HCT116 (cell line): ENCODE results near the gene JAG1.

Experiments used
- CBX3 ChIP-seq: IDR thresholded peaks from 2 replicates; pipeline ENCODE4 v1.6.1; 2012; ENCODE audit warnings: low read depth
- CEBPB ChIP-seq: IDR thresholded peaks from 2 replicates; pipeline ENCODE4 v1.6.1; 2012; ENCODE audit warnings: low read depth
- ELF1 ChIP-seq: IDR thresholded peaks from 2 replicates; pipeline ENCODE4 v1.6.1; 2012; ENCODE audit warnings: low read depth, borderline replicate concordance
- EZH2 ChIP-seq: fragments of 200-600 bp; sonication (generic); IDR thresholded peaks from 2 replicates; pipeline ENCODE4 v1.6.1; 2017; ENCODE audit warnings: antibody characterized with exemption, mixed run types
- EZH2phosphoT487 ChIP-seq: fragments of 200-600 bp; IDR thresholded peaks from 2 replicates; pipeline ENCODE4 v1.6.1; 2018; ENCODE audit warnings: antibody characterized with exemption, borderline replicate concordance
- POLR2AphosphoS5 ChIP-seq: IDR thresholded peaks from 2 replicates; pipeline ENCODE4 v1.6.1; 2011; ENCODE audit warnings: mild to moderate bottlenecking, low read depth, low read length, moderate library complexity
- SIN3A ChIP-seq: IDR thresholded peaks from 2 replicates; pipeline ENCODE4 v1.6.1; 2012; ENCODE audit warnings: low read depth
- SP1 ChIP-seq: IDR thresholded peaks from 2 replicates; pipeline ENCODE4 v1.6.1; 2012; ENCODE audit warnings: low read depth
- SRF ChIP-seq: IDR thresholded peaks from 2 replicates; pipeline ENCODE4 v1.6.1; 2012; ENCODE audit warnings: low read depth
- YY1 ChIP-seq: IDR thresholded peaks from 2 replicates; pipeline ENCODE4 v1.6.1; 2011; ENCODE audit warnings: low read length, low read depth, moderate library complexity, mild to moderate bottlenecking; ENCODE audit not compliant: insufficient replicate concordance; ENCODE audit errors: extremely low read depth
- ZNF274 ChIP-seq: fragments of 200-500 bp; sonication (Bioruptor generic); IDR thresholded peaks from 2 replicates; pipeline ENCODE4 v1.6.1; 2014; ENCODE audit warnings: mild to moderate bottlenecking, low read depth, low read length, inconsistent platforms
- TF ChIP-seq, protein P1 (sequence below), 3 experiments: fragments of 200-600 bp in 1 of 3; sonication (generic) in 1 of 3; IDR thresholded peaks in 2 of 3; conservative IDR thresholded peaks in 1 of 3; 2 replicates each; pipeline ENCODE4 v1.5.1; 2012 to 2017; ENCODE audit warnings: low read depth in 2 of 3, low read length in 2 of 3, antibody characterized with exemption in 1 of 3, borderline replicate concordance in 1 of 3, control low read depth in 1 of 3, mild to moderate bottlenecking in 1 of 3, mixed read lengths in 1 of 3, mixed run types in 1 of 3, moderate library complexity in 1 of 3; ENCODE audit not compliant: insufficient read depth in 1 of 3
- TF ChIP-seq, protein P2 (sequence below): IDR thresholded peaks from 2 replicates; pipeline ENCODE4 v1.6.1; 2012; ENCODE audit warnings: low read depth

- TF ChIP-seq, protein P1, sequence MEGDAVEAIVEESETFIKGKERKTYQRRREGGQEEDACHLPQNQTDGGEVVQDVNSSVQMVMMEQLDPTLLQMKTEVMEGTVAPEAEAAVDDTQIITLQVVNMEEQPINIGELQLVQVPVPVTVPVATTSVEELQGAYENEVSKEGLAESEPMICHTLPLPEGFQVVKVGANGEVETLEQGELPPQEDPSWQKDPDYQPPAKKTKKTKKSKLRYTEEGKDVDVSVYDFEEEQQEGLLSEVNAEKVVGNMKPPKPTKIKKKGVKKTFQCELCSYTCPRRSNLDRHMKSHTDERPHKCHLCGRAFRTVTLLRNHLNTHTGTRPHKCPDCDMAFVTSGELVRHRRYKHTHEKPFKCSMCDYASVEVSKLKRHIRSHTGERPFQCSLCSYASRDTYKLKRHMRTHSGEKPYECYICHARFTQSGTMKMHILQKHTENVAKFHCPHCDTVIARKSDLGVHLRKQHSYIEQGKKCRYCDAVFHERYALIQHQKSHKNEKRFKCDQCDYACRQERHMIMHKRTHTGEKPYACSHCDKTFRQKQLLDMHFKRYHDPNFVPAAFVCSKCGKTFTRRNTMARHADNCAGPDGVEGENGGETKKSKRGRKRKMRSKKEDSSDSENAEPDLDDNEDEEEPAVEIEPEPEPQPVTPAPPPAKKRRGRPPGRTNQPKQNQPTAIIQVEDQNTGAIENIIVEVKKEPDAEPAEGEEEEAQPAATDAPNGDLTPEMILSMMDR (IDR thresholded peaks at IDR 0.05 in 2 of 3, conservative IDR thresholded peaks at IDR 0.05 in 1 of 3; ENCODE audit: borderline replicate concordance in 1 of 3, insufficient read depth in 1 of 3, low read depth in 2 of 3, low read length in 2 of 3), result no peak
- TF ChIP-seq ZNF274, result no peak
- TF ChIP-seq POLR2AphosphoS5, result no peak
- TF ChIP-seq CEBPB, result no peak
- no peak for TF ChIP-seq EZH2phosphoT487
- TF ChIP-seq CBX3, result no peak
- no peak for TF ChIP-seq EZH2
- no peak for TF ChIP-seq SIN3A
- no peak for TF ChIP-seq YY1
- TF ChIP-seq SP1, result no peak
- TF ChIP-seq ELF1, result no peak
- TF ChIP-seq, protein P2, sequence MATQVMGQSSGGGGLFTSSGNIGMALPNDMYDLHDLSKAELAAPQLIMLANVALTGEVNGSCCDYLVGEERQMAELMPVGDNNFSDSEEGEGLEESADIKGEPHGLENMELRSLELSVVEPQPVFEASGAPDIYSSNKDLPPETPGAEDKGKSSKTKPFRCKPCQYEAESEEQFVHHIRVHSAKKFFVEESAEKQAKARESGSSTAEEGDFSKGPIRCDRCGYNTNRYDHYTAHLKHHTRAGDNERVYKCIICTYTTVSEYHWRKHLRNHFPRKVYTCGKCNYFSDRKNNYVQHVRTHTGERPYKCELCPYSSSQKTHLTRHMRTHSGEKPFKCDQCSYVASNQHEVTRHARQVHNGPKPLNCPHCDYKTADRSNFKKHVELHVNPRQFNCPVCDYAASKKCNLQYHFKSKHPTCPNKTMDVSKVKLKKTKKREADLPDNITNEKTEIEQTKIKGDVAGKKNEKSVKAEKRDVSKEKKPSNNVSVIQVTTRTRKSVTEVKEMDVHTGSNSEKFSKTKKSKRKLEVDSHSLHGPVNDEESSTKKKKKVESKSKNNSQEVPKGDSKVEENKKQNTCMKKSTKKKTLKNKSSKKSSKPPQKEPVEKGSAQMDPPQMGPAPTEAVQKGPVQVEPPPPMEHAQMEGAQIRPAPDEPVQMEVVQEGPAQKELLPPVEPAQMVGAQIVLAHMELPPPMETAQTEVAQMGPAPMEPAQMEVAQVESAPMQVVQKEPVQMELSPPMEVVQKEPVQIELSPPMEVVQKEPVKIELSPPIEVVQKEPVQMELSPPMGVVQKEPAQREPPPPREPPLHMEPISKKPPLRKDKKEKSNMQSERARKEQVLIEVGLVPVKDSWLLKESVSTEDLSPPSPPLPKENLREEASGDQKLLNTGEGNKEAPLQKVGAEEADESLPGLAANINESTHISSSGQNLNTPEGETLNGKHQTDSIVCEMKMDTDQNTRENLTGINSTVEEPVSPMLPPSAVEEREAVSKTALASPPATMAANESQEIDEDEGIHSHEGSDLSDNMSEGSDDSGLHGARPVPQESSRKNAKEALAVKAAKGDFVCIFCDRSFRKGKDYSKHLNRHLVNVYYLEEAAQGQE, result no peak
- TF ChIP-seq SRF, result no peak
These were observed 79.4 kb downstream of the JAG1 start for GRCh38 chr20:10594296-10594868.
